Small intestine (tissue), 7 donors: ENCODE results near the gene PIK3R3. TPM values are rescaled to one million over a fixed set of nuclear protein-coding genes. Genes with fewer than 3 reads are reported as not detected.

Experiments used
- DNase-seq, 2 donors: peaks; one replicate each; pipeline versions ENCODE4 v3.0.0 to v3.0.0-alpha.2; 2013
- FAIRE-seq: peaks from 2 replicates; lab custom pipeline; 2012; peaks lifted over from hg19 to GRCh38; lab: Jason Lieb, UNC
- H3K27ac ChIP-seq, 3 donors: one replicate each; pipeline ENCODE4 v1.5.1; 2013; ENCODE audit warnings: low read length in 2 of 3, mild to moderate bottlenecking in 2 of 3, control low read depth in 1 of 3, inconsistent platforms in 1 of 3, low read depth in 1 of 3, moderate library complexity in 1 of 3
- H3K27me3 ChIP-seq, 3 donors: one replicate each; pipeline ENCODE4 v1.6.1; 2013; ENCODE audit warnings: low read length in 3 of 3, inconsistent platforms in 1 of 3; ENCODE audit not compliant: control insufficient read depth in 3 of 3, insufficient read depth in 3 of 3
- H3K36me3 ChIP-seq, 3 donors: one replicate each; pipeline ENCODE4 v1.6.1; 2013; ENCODE audit warnings: low read length in 3 of 3, inconsistent platforms in 1 of 3, low read depth in 1 of 3, mild to moderate bottlenecking in 1 of 3, moderate library complexity in 1 of 3; ENCODE audit not compliant: control insufficient read depth in 3 of 3, insufficient read depth in 2 of 3
- H3K4me1 ChIP-seq, 3 donors: one replicate each; pipeline ENCODE4 v1.6.1; 2013; ENCODE audit warnings: low read length in 2 of 3, inconsistent platforms in 1 of 3, low read depth in 1 of 3, mild to moderate bottlenecking in 1 of 3, moderate library complexity in 1 of 3; ENCODE audit not compliant: control insufficient read depth in 3 of 3, insufficient read depth in 2 of 3
- H3K4me3 ChIP-seq, 3 donors: one replicate each; pipeline ENCODE4 v1.5.1; 2013; ENCODE audit warnings: low read length in 3 of 3, control low read depth in 1 of 3, inconsistent platforms in 1 of 3, low read depth in 1 of 3, mild to moderate bottlenecking in 1 of 3, moderate library complexity in 1 of 3
- H3K9me3 ChIP-seq, 2 donors: one replicate each; pipeline ENCODE4 v1.6.1; 2013; ENCODE audit warnings: low read depth in 1 of 2, low read length in 1 of 2; ENCODE audit not compliant: control insufficient read depth in 2 of 2, insufficient read depth in 1 of 2
- WGBS, 3 donors: extraction: QIAGEN DNeasy Blood & Tissue Kit; methylation state at CpG; one replicate each; pipeline ENCODE4 v1.1.7; 2013; 5-methylcytosine and 5-hydroxymethylcytosine counted together
- polyA plus RNA-seq, 4 donors: library from polyadenylated mRNA; stranded (reverse) in 3 of 4; unstranded in 1 of 4; fragments of 200-250 nt in 3 of 4; fragments of 120-200 nt in 1 of 4; gene quantifications; one replicate each; pipeline versions ENCODE4 v1.2.1 to v1.2.3, GENCODE V29; 2013
- donor health status: healthy with polysubstance abuse.
- donor health status: control.
- donor health status: control.
- donor health status: Bipolar disorder and iron deficiency.
- donor health status: healthy.

The PIK3R3 gene
- polyA plus RNA-seq, 4 donors: 1.6 to 13.5 (median 3.6) TPM

- Histone ChIP-seq H3K36me3 (peaks cover 10 to 89% (median 14%) of the 10 kb centered on the region in 3 donors), H3K9me3 (no peaks in the 10 kb centered on the region), H3K27ac (no peak overlapping the region), H3K4me3 (no peak overlapping the region), H3K27me3 (no peaks in the 10 kb centered on the region), H3K4me1 (no peaks in the 10 kb centered on the region)
- FAIRE-seq (no peak), DNase-seq (no peak)
- WGBS, 3 donors: 95 to 98% (median 97%) methylated on average over 18 of the region's 18 CpGs
These were observed 102.2 kb downstream of the PIK3R3 start for GRCh38 chr1:46030074-46030870.

- Histone ChIP-seq H3K9me3 (no peaks in the 10 kb centered on the region), H3K4me3 (no peak overlapping the region), H3K36me3 (peaks cover 10 to 84% (median 14%) of the 10 kb centered on the region in 3 donors), H3K4me1 (no peaks in the 10 kb centered on the region), H3K27ac (no peak overlapping the region), H3K27me3 (no peaks in the 10 kb centered on the region)
- no peak for FAIRE-seq
- 92 to 97% (median 97%) methylated on average over 8 of the region's 8 CpGs for WGBS, 3 donors
- no peak for DNase-seq
These were observed 104.4 kb downstream of the PIK3R3 start for GRCh38 chr1:46027788-46028573.

GRCh38 chr1:46026531-46026930 lies 105.9 kb downstream of the PIK3R3 start:
- peaks cover 13 to 83% (median 14%) of the 10 kb centered on the region in 3 donors for H3K36me3 ChIP-seq
- DNase-seq (no peak), FAIRE-seq (no peak)
- H3K4me1 ChIP-seq: no peaks in the 10 kb centered on the region
- WGBS, 3 donors: 91 to 95% (median 91%) methylated on average over 3 of the region's 3 CpGs
- H3K9me3 ChIP-seq: no peaks in the 10 kb centered on the region
- H3K27ac ChIP-seq: no peak overlapping the region
- H3K27me3 ChIP-seq: no peaks in the 10 kb centered on the region
- H3K4me3 ChIP-seq: no peak overlapping the region

- no peak overlapping the region for H3K27ac ChIP-seq
- no peaks in the 10 kb centered on the region for H3K4me1 ChIP-seq
- no peaks in the 10 kb centered on the region for H3K9me3 ChIP-seq
- peaks cover 3 to 46% (median 7%) of the 10 kb centered on the region in 3 donors for H3K36me3 ChIP-seq
- FAIRE-seq: no peak
- H3K27me3 ChIP-seq: no peaks in the 10 kb centered on the region
- no peak overlapping the region for H3K4me3 ChIP-seq
- 96 to 100% (median 98%) methylated on average over 2 of the region's 2 CpGs for WGBS, 3 donors
- DNase-seq: peak in 1 of 2 donors; percentile 17
These were observed 111.1 kb downstream of the PIK3R3 start for GRCh38 chr1:46021046-46021996.

GRCh38 chr1:46020010-46020409 lies 112.4 kb downstream of the PIK3R3 start:
- no peak overlapping the region for H3K27ac ChIP-seq
- 73 to 91% (median 91%) methylated on average over 4 of the region's 4 CpGs for WGBS, 3 donors
- FAIRE-seq (no peak), DNase-seq (no peak)
- peaks cover 3 to 39% (median 7%) of the 10 kb centered on the region in 3 donors for H3K36me3 ChIP-seq
- no peaks in the 10 kb centered on the region for H3K4me1 ChIP-seq
- no peaks in the 10 kb centered on the region for H3K27me3 ChIP-seq
- no peaks in the 10 kb centered on the region for H3K9me3 ChIP-seq
- no peak overlapping the region for H3K4me3 ChIP-seq

GRCh38 chr1:46019348-46019747 lies 113.1 kb downstream of the PIK3R3 start:
- H3K4me1 ChIP-seq: no peaks in the 10 kb centered on the region
- WGBS, 3 donors: 94 to 99% (median 94%) methylated on average over 7 of the region's 7 CpGs
- H3K9me3 ChIP-seq: no peaks in the 10 kb centered on the region
- H3K27me3 ChIP-seq: no peaks in the 10 kb centered on the region
- no peak overlapping the region for H3K4me3 ChIP-seq
- FAIRE-seq: no peak
- H3K36me3 ChIP-seq: peaks cover 3 to 36% (median 7%) of the 10 kb centered on the region in 3 donors
- H3K27ac ChIP-seq: no peak overlapping the region
- no peak for DNase-seq

GRCh38 chr1:46017876-46018503 lies 114.4 kb downstream of the PIK3R3 start:
- Histone ChIP-seq H3K27me3 (no peaks in the 10 kb centered on the region), H3K9me3 (no peaks in the 10 kb centered on the region), H3K4me3 (no peak overlapping the region), H3K27ac (no peak overlapping the region), H3K36me3 (peaks cover 3 to 28% (median 3%) of the 10 kb centered on the region in 3 donors), H3K4me1 (no peaks in the 10 kb centered on the region)
- no peak for DNase-seq
- FAIRE-seq: no peak
- WGBS, 3 donors: 87 to 96% (median 93%) methylated on average over 6 of the region's 6 CpGs
